ENCODE measurements around the gene ZNF223.

ZNF223 gene

DNA sequence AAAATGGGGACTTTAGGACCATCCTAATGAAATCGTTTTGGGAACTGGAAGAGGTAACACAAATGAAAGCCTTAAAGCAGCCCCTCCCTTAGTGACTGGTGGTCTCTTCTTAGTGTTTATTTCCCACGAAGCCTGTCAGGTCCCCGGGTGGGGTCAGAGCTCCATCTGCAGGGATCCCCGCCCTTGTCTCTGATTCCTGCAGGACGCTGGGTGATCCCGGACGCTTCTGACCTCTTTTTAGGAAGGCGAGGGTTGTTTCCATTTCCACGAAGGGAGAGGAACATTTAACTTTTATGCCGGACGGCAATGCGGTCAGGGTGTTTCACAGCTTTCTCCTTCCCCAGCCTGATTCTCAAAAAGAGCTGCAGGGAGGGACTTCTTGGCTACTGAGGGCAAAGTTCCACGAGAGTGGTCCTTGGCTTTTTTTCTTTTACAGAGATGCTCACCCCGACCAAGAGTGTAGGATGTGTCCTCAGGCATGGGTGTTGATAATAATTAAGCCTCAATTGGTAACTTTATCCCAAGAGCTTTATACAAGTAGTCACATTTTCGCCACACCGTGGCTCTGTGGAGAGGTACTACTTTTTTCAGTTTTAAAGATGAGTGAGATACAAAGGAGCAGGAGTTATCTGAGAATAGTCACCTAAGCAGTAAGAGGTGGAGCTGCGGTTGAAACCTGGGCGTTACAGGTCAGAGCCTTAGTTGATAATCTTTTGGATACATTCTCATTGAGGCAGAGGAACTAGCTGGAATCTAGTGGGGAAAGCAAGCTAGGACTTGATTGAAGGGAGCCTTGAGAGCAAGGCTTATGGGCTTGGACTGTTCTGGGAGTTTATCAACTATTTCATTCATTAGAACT is 20.9 kb downstream of the ZNF223 start:
- FAIRE-seq: no peak

DNA sequence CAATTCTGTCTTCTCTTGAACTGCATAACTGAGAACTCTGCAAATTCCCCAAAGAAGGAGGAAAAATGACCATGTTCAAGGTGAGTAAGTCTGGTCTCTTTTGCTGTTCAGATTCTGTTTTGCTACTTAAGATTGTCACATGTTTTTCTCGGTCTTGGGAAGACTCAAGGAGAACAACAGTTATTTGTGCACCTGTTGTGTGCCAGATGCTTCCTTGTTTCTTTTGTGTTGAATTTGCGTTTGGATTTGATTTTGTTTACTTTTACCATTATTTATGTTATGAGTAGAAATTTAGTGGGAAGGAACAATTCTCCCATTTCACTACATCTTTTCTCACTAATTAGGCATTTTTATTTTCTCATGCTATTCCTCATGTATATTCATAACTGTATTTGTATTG is 24.5 kb downstream of the ZNF223 start:
- FAIRE-seq: no peak

DNA sequence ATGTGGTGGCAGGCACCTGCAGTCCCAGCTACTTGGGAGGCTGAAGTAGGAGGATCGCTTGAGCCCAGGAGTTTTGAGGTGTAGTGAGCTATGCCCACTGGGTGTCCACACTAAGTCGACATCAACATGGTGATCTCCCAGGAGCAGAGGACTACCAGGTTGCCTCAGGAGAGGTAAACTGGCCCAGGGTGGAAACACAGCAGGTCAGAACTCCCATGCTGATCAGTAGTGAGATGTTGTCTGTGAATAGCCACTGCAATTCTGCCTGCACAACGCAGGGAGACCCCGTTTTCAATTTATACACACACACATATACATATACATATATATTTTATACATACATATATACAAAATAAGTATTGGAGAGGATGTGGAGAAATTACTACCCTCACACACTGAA is 40.3 kb downstream of the ZNF223 start:
- FAIRE-seq: no peak

DNA sequence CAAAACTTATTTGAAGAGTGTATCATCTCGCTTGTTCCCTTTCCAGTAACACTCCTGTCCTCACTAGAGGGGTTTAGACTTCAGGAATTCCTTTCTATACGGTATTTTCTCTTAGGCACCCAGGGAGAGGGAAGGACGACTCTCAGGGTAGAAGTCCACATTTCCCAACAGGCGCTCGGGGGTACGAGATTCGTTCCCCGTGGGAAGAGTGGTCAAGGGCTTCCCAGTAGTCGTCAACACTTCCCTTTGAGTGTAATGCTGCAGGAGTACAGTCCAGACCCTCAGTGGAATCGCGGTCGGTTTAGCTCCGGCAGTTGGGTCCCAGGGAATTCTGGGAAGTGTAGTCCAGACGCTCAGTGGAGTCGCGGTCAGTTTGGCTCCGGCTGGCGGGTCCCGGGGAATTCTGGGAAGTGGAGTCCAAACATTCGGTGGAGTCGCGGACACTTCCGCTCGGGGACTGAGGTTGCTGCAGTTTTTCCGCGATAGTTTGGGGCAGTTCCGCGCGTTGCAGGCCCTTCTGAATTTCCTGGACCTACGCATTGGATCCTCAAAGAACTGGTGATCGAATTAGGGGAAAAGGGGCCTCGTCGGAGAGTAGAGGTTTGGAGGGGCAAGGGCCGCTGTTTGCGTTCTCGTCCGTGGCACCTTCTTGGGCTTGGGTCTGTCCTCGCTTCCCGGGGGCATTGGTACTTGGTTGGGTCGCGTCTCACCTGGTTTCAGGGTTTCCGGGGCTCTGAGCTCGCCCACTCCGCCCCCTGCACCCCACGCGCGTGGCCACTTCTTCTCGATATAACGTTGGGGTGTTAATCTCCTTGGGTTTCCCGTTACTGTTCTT is 42.3 kb downstream of the ZNF223 start, which contains the start of gene ZNF224:
Gene ZNF224 (plus strand): TSS at position 431 of the 835 bp plus-strand sequence. CDS start 3,513 bp downstream, outside the sequence.
- peak; percentile 98 for FAIRE-seq

DNA sequence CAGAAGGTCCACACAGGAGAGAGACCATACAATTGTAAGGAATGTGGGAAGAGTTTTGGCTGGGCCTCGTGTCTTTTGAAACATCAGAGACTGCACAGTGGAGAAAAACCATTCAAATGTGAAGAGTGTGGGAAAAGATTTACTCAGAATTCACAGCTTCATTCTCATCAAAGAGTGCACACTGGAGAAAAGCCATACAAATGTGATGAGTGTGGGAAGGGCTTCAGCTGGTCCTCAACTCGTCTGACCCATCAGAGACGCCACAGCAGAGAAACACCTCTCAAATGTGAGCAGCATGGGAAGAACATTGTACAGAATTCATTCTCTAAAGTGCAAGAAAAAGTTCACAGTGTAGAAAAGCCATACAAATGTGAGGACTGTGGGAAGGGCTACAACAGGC is 55.9 kb downstream of the ZNF223 start:
- FAIRE-seq: no peak

DNA sequence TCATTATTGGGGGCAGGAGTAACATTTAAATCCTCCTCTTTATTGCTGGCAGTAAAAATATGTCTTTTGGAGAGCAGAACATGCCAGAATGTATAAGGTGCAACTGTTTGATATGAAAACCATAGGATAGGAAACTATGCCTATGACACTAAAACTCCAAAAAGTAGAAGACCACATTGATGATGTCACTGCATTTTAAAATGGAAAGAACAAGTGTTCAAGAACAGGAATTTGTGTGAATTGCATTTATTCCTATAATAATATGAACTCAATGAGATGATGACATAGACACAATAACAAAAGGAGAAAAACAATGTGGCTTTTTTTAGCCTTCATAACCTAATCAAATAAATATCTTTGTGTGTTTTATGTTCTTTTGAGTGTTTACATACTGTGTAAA is 57.6 kb downstream of the ZNF223 start:
- FAIRE-seq: no peak

DNA sequence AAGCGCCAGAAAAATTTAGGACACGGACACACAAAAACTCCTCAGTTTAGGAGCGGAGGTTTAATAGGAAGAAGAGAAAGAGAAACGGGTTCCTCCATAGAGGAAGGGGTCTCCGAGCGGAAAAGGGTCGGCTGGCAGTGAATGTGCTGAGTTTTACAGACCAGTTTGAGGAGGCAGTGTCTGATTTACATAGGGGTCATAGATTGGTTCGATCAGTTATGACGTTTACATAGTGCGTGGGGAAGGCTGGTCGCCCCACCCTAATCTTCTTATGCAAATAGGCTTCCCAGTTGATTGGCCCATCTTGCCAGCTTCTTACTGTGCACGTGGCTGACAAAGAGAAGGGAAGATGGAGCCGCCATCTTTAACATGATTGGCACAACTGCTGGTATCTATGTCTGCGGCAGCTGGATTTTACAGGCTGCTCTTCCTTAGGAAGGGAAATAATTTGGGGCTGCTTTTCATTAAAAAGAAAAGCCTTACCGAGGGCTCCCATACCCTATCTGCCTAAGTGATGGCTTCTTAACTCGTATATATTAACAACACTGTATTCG is 60.2 kb downstream of the ZNF223 start:
- no peak for FAIRE-seq

DNA sequence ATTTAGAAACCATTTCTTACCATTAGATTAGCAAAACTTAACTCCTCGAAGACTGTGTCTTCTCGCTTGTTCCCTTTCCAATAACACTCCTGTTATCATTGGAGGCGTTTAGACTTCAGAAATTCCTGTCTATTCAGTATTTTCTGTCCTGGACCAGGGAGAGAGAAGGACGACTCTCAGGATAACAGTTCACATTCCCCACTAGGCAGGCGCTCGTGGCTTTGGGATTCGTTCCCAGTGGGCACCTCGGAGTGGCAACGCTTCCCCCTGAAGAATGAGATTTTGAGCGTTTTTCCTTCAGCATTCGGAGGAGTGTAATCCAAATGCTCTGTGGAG is 60.9 kb downstream of the ZNF223 start:
- FAIRE-seq: no peak

DNA sequence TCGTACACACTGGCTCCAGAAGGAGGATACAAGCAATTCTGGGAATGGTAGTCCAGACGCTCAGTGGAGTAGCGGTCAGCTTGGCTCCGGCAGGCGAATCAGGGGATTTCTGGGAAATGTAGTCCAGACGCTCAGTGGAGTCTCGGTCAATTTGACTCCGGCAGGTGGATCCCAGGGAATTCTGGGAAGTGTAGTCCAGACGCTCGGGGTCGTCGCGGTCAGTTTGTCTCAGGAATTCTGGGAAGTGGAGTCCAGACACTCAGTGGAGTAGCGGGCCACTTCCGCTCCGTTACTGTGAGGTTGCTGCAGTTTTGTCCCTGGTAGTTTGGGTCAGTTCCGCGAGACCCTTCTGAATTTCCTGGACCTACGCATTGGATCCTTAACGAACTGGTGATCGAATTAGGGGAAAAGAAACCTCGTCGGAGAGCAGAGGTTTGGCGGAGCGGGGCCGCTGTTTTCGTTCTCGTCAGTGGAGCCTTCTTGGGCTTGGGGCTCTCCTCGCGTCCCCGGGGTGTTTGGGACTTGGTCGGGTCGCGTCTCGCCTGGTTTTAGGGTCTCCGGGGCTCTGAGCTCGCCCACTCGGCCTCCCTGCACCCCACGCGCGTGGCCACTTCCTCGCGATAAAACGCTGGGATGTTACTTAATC is 61.4 kb downstream of the ZNF223 start, which contains the start of gene ZNF225:
Gene ZNF225 (plus strand): TSS at position 262 of the 646 bp plus-strand sequence. CDS start 2,429 bp downstream, outside the sequence.
- peak; percentile 99 for FAIRE-seq

DNA sequence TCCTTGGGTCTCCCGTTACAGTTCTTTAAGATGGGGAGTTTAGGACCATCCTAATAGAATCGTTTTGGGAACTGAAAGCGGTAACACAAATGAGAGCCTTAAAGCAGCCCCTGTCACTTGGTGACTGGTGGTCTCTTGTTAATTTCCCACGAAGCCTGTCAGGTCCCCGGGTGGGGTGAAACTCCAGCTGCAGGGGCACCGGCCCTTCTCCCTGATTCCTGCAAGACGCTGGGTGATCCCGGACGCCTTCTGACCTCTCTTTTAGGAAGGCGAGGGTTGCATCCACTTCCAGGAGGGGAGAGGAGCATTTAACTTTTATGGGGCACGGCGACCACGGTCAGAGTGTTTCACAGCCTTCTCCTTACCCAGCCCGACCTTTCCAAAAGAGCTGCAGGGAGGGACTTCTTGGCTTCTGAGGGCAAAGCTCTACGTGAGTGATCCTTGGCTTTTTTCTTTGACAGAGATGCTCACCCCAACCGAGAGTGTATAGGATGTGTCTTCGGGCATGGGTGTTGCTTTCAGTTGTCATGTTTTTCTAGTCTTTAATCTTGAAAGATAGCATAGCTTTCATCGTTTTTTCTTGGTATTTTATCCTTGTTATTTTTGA is 62.1 kb downstream of the ZNF223 start:
- no peak for FAIRE-seq

Measured in G401.6 (cell line).